NCI-H1436 (cell line): Measurements from ENCODE around the gene CTTNBP2.

Experiments
- DNase-seq: peaks from one replicate; lab custom pipeline; 2025; lab: John Stamatoyannopoulos, UW

The CTTNBP2 gene

DNA sequence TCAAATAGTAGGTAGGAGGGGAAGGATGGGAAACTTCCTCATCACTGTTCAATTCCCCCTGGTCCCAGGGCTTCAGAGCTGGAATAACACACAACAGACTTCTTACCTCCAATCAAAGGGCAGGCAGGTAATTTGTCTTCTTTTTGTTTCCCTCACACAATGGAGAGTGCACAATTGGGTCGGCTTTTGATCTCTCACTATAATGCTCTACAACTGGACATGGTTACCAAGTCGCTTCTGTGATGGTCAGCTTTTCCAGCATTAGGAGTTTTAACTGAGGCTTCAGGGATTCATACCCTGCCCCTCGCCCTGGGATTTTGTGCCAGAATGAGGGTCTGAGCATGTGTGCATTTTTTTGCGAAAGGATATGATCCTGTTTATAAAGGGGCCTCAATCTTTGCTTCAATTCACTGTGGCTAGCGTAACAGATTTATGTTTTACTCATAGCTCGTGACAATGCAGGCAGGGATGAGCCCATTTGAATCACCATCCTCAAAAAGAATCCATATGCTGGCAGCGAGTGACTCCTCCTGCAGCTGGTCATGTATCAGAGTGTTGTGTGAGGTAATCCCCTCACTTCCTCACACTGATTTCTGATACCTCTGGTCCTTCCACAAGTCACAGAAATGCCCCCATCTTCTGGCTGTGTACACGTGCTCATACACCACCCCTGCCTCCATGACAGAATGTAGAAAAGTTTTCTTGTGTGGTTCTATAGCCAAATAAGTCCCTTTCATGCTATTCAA lies 189.6 kb downstream of the CTTNBP2 start:
- no peak for DNase-seq

DNA sequence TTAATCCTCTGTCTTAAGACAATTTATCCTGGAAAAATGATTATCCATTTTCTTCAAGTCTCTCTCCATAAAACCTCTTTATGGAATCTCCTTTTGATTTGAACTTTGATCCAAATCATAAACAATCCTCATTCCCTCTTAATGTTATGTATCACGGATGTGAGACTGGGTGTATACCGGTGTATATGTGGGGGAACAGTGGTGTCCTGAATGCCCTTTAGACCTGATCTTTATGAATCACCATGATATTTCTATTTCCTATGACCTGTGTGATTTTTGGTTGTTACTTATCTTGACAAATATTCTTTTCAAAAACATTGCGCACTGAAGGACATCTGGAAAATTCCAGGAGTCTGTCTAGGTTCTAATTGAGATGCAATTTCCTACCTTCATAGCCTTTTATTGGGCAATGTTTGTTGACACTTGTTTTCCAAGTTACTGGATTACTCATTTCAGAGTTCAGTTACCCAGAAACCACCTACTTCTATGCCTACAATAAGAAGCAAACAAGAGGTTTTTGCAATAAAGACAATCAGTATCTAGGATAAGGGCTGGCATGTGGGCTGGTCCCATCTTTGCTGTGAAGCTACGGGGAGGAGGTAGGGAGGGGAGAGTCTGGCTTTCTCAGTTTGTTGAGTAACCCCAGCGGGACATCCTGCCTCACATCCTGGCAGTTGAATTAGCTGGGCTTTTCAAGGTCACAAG lies 190.4 kb downstream of the CTTNBP2 start:
- DNase-seq: no peak

DNA sequence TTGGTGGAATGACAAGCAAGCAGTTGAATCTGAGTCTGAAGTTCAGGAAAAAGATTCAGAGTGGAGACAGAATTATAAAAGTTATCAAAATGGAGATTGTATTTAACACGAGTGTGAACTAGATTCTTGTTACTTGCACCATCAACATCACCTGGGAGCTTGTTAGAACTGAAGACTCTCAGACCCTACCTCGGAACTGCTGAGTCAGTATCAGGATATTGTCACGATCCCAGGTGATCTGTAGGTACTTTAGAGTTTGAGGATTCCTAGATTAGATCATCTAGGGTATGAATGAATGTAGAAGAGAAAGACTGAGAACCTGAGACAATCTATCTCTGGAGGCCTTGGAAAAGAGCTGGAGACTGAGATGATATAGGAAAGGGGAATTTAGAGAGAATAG lies 194.1 kb downstream of the CTTNBP2 start:
- no peak for DNase-seq

DNA sequence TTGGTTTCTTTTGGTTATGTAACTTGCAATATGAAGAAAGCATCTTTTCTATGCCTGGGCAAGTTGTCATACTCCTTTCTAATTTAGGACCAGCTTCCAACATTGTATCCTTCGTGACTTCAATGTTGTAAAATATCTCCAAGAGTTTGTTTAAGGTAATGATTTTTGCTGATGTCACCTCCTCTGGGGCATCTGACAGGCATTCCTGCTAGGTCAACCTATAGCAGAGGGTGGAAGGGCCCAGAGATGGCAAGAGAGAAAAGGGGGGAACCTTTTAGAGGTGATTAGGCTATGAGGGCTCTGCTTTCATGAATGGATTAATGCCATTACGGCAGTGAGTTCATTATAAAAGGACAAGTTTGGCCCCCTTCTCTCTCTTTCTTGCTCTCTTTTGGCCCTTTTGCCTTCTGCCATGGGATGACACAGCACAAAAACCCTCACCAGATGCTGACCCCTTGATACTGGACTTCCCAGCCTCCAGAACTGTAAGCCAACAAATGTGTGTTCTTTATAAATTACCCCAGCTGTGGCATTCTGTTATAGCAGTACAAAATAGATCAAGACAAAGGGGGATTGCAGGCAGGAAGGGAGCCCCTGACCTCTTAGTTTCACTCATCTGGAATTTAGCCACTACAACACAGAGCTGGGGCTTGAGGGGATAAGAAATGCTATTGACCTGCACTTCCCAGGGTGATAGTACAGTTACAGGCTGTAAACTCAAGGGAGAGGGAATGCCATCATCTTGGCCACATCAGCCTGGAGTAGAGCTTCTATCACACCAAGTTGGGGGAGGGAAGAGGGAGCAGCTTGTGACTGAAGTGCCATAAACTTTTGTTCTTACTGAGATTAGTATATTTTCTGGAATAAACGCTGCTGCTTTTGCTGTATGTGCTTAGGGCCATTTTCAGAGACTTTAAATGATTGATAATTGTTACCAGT lies 197.5 kb downstream of the CTTNBP2 start:
- DNase-seq: no peak

DNA sequence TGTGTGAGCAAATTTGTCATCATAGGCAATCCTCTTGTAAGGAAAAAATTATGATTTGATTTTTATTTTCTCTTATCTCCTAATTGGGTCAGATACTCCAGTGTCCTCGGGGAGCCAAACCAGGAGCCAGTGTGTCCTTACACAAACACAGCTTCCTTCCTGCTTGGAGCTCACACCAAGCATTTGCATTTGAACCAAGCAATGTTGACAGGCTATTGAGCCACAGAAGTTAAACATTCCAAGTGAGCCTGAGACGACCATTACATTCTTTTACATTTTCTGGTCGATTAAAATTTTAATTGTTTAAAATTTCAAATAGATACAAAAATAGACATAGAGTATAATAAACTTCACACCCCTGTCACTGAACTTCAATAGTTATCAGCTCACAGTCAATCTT lies 198.6 kb downstream of the CTTNBP2 start:
- DNase-seq: no peak

DNA sequence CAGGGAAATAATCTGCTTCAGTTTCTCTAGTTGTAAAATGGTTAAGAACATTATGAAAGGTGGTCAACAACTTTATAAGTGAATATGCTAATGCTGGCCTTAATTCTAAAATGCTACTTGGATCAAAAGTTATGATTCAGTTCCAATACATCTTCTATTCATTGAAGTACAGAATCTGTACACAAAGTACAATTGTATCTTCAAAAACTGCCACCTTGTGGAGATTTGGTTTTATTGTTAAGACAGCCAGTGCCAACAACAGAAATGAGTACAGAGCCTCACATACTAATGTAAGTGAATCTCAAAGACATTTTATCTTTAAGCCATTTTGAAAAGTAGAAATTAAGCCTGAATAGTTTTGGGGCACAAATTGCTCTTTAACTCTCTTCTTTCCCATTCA lies 199.4 kb downstream of the CTTNBP2 start:
- DNase-seq: no peak

DNA sequence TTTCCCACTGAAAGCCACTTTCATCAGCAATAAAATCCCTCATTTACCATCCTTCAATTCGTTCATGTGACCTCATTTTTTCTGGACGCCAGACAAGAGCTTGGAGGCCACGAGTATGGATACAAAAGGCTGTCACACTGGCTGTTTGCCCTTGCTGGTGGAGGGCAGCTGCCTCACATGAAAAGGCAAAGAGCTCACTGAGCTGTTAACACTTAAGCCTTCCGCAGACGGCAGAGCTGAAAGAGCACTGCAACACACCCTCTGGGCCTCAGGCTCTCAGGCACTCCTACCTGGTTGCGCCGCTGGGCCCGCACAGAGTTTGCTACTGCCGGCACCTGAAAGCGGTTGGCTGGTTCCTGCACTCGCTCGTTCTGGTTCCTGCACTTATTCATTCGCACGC lies 199.9 kb downstream of the CTTNBP2 start:
- no peak for DNase-seq

DNA sequence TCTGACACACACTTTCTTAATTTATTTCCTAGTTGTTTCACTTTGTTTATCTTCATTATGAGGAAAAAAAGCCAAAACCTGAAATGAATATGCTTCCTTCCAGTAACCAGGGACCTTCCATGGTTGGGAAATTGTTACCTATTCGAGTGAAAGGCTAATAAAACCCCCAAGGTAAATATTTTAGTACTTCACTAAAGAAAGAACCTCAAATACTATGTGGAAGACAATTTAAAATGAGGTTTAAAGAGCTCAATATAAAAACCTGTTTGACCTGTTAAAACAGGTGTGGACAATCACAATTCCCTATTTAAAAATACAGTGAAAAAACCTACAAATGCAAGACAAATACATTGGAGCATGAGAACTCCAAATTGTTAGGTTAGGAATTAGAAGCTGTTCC lies 200.8 kb downstream of the CTTNBP2 start:
- DNase-seq: no peak

DNA sequence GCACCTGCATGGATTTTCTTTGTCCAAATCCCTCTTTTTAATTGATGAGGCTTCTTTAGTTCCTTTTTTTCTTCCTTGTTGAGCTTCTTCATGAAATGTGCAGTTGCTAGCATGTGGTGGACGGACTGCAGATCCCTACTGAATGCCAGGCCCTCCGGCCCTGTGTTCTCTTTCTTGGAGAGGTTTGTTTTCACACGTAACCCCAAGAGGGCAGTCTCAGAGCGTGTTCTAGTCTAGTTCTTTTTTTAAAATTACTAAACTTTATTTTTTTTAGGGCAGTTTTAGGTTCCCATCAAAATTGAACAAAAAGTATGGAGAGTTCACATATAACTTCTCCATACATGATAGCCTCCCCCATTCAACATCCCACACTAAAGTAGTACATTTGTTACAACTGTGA lies 203.4 kb downstream of the CTTNBP2 start:
- DNase-seq: no peak

DNA sequence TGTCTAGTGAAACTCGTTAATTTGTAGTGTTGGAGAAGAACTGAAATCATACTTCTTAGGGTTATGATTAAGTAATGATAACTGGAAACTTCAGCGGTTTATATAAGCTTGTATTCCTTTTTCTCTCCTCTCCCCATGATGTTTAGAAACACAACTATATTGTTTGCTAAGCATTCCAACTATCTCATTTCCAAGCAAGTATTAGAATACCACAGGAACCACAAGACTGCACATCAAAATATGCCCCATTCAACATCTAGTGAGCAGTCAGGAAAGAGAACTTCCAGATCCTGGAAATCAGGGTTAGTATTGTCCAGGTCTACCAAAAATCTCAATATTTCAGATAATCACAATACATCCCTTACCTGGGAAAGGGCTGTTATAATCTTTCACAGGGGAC lies 205.8 kb downstream of the CTTNBP2 start:
- DNase-seq: no peak

DNA sequence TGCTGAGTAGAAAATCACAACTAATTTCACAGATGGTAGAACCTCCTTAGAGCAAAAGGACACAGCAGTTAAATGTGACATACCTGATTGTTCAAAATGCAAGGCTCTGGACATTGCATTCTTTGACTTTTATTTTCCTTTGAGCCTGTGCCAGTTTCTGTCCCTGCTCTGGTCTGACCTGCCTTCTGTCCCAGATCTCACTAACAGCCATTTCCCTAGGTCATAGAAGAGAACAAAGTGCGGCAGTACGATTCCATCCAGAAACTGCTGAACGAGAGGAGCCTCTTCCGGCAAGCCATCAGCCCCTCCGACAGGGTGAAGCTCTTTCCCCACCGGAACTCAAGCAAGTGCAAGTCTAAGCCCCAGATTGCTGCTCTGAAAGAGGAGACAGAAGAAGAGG lies 206.6 kb downstream of the CTTNBP2 start:
- no peak for DNase-seq

DNA sequence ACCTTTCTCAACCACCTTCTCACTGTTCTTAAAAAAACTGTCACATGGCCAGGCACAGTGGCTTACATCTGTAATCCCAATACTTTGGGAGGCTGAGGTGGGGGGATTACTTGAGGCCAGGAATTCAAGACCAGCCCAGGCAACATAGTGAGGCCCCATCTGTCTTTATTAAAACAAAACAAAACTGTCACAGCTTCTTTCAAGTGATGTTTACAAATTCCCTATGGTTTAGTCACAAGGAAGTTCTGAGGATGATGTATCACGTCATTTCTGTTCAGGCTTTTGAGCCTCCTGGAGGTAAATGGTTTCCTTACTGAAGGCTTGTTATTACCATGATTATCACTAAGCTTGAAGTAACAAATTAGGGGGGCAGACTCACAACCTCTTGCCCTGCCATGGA lies 207.2 kb downstream of the CTTNBP2 start:
- no peak for DNase-seq

DNA sequence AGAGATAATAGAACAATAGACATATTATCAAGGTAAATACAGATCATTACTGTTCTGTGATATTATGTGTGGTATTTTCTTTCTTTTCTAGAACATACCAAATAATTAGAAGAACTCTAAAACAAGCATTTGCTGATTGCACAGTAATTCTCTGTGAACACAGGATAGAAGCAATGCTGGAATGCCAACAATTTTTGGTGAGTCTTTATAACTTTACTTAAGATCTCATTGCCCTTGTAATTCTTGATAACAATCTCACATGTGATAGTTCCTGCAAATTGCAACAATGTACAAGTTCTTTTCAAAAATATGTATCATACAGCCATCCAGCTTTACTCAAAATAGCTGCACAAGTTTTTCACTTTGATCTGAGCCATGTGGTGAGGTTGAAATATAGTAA lies 207.9 kb downstream of the CTTNBP2 start:
- no peak for DNase-seq

DNA sequence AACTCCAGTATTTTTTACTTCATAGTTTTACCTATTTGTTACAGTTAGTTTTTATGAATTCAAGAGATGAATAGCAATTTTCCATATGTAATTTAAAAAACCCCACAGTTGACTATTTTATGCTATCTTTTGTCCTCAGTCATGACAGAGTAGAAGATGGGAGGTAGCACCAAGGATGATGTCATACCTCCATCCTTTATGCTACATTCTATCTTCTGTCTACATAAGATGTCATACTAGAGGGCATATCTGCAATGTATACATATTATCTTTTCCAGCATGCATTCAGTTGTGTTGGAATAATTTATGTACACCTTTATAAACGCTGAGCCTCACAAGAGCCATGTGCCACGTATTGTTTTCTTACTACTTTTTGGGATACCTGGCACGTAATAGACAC lies 209.2 kb downstream of the CTTNBP2 start:
- DNase-seq: no peak

DNA sequence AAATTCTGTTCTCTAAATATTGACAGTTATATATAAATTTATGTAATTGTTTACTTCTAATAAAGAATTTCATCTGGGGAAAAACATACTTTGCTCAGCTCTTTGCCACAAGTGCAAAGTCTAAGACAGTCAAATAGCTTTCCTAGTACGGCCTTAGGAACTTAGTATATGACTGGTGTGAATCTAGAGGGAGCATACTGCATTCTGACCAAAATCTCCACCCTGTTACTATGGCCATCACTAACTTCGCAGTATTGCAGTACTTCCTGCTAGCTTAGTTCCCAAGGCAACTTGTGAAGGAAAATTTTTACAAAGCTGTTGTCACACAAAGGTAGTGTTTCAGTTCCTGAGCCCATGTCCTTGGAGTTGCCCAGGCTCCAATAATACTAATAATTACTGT lies 211.9 kb downstream of the CTTNBP2 start:
- no peak for DNase-seq
